H9 (cell line): ENCODE data around the gene RNF208. TPM values are rescaled to one million over a fixed set of nuclear protein-coding genes. Genes with fewer than 3 reads are reported as not detected.

Experiments used
- DNase-seq: peaks from one replicate; pipeline ENCODE4 v3.0.0-alpha.2; 2017
- H2AFZ ChIP-seq: one replicate; pipeline ENCODE4 v1.6.1; 2013; ENCODE audit warnings: mild to moderate bottlenecking, low read length, control low read depth, moderate library complexity
- H2AK5ac ChIP-seq: 2 replicates; pipeline ENCODE4 v1.6.1; 2013; ENCODE audit warnings: low read length, control low read depth, mixed read lengths; ENCODE audit not compliant: insufficient read length
- H2BK120ac ChIP-seq: one replicate; pipeline ENCODE4 v1.6.1; 2013; ENCODE audit warnings: low read depth, mild to moderate bottlenecking, low read length, control low read depth, inconsistent platforms; ENCODE audit not compliant: poor library complexity, severe bottlenecking
- H2BK12ac ChIP-seq: 2 replicates; pipeline ENCODE4 v1.6.1; 2013; ENCODE audit warnings: low read length, control low read depth, mixed read lengths, low read depth; ENCODE audit not compliant: insufficient read length
- H2BK15ac ChIP-seq: 2 replicates; pipeline ENCODE4 v1.6.1; 2013; ENCODE audit warnings: low read depth, low read length, control low read depth
- H2BK20ac ChIP-seq: one replicate; pipeline ENCODE4 v1.6.1; 2013; ENCODE audit warnings: low read depth, mild to moderate bottlenecking, low read length, control low read depth, inconsistent platforms; ENCODE audit not compliant: poor library complexity, severe bottlenecking
- H2BK5ac ChIP-seq: 2 replicates; pipeline ENCODE4 v1.6.1; 2013; ENCODE audit warnings: low read length, control low read depth, mixed read lengths; ENCODE audit not compliant: insufficient read length
- H3K14ac ChIP-seq: 2 replicates; pipeline ENCODE4 v1.6.1; 2013; ENCODE audit warnings: low read length, control low read depth; ENCODE audit not compliant: insufficient read depth
- H3K18ac ChIP-seq: 2 replicates; pipeline ENCODE4 v1.6.1; 2013; ENCODE audit warnings: low read depth, mild to moderate bottlenecking, mixed read lengths, low read length, control low read depth; ENCODE audit not compliant: insufficient read length
- H3K23ac ChIP-seq: 2 replicates; pipeline ENCODE4 v1.6.1; 2013; ENCODE audit warnings: low read length, control low read depth, mixed read lengths, low read depth; ENCODE audit not compliant: insufficient read length
- H3K23me2 ChIP-seq: 2 replicates; pipeline ENCODE4 v1.6.1; 2013; ENCODE audit warnings: low read depth, mild to moderate bottlenecking, mixed read lengths, low read length, control low read depth; ENCODE audit not compliant: insufficient read length, poor library complexity, severe bottlenecking
- H3K27ac ChIP-seq: 2 replicates; pipeline ENCODE4 v1.5.1; 2013; ENCODE audit warnings: low read length, control low read depth, mixed read lengths, low read depth; ENCODE audit not compliant: insufficient read length
- H3K27me3 ChIP-seq: 2 replicates; pipeline ENCODE4 v1.6.1; 2013; ENCODE audit warnings: low read length, control low read depth, inconsistent platforms; ENCODE audit not compliant: insufficient read depth
- H3K4ac ChIP-seq: 2 replicates; pipeline ENCODE4 v1.6.1; 2013; ENCODE audit warnings: low read depth, mild to moderate bottlenecking, control low read depth, inconsistent platforms, low read length, moderate library complexity
- H3K4me1 ChIP-seq: 2 replicates; pipeline ENCODE4 v1.6.1; 2013; ENCODE audit warnings: low read length, control low read depth, inconsistent platforms; ENCODE audit not compliant: insufficient read depth
- H3K4me2 ChIP-seq: 2 replicates; pipeline ENCODE4 v1.6.1; 2013; ENCODE audit warnings: low read length, control low read depth, mixed read lengths; ENCODE audit not compliant: insufficient read length, insufficient read depth
- H3K56ac ChIP-seq: 2 replicates; pipeline ENCODE4 v1.6.1; 2013; ENCODE audit warnings: low read depth, mild to moderate bottlenecking, mixed read lengths, low read length, control low read depth; ENCODE audit not compliant: insufficient read length
- H3K79me1 ChIP-seq: 2 replicates; pipeline ENCODE4 v1.6.1; 2013; ENCODE audit warnings: low read depth, mild to moderate bottlenecking, moderate library complexity, low read length, control low read depth, inconsistent platforms; ENCODE audit not compliant: insufficient read depth, poor library complexity, severe bottlenecking
- H3K79me2 ChIP-seq: 2 replicates; pipeline ENCODE4 v1.6.1; 2013; ENCODE audit warnings: low read length, control low read depth, inconsistent platforms; ENCODE audit not compliant: insufficient read depth
- H3K9ac ChIP-seq: 2 replicates; pipeline ENCODE4 v1.6.1; 2013; ENCODE audit warnings: low read length, control low read depth, mixed read lengths; ENCODE audit not compliant: insufficient read length; ENCODE audit errors: extremely low read depth
- H3K9me3 ChIP-seq: one replicate; pipeline ENCODE4 v1.6.1; 2013; ENCODE audit warnings: low read depth, low read length, inconsistent platforms; ENCODE audit not compliant: control insufficient read depth
- H3T11ph ChIP-seq: one replicate; pipeline ENCODE4 v1.6.1; 2013; ENCODE audit warnings: mild to moderate bottlenecking, low read length, control low read depth, inconsistent platforms
- H4K20me1 ChIP-seq: one replicate; pipeline ENCODE4 v1.6.1; 2013; ENCODE audit not compliant: control insufficient read depth, insufficient read length, insufficient read depth
- H4K5ac ChIP-seq: 2 replicates; pipeline ENCODE4 v1.6.1; 2013; ENCODE audit warnings: low read depth, mild to moderate bottlenecking, mixed read lengths, low read length, control low read depth; ENCODE audit not compliant: insufficient read length
- H4K8ac ChIP-seq: replicated peaks from 2 replicates; pipeline ENCODE4 v1.6.1; 2013; ENCODE audit warnings: low read length, control low read depth, mixed read lengths, low read depth; ENCODE audit not compliant: insufficient read length
- H4K91ac ChIP-seq: 2 replicates; pipeline ENCODE4 v1.6.1; 2013; ENCODE audit warnings: low read depth, mild to moderate bottlenecking, moderate library complexity, mixed read lengths, low read length, control low read depth; ENCODE audit not compliant: insufficient read length
- H3K27ac Mint-ChIP-seq, 3 experiments: 2 replicates in 2 of 3; 3 replicates in 1 of 3; pipeline ENCODE4 v1.8.0; 2020 to 2021; ENCODE audit warnings: mixed read lengths in 3 of 3, mild to moderate bottlenecking in 1 of 3, moderate library complexity in 1 of 3
- H3K27me3 Mint-ChIP-seq: 2 replicates; pipeline ENCODE4 v1.8.0; 2021; ENCODE audit warnings: low read depth, mild to moderate bottlenecking, moderate library complexity, mixed read lengths
- H3K36me3 Mint-ChIP-seq, 3 experiments: 2 replicates in 2 of 3; 3 replicates in 1 of 3; pipeline ENCODE4 v1.8.0; 2020 to 2021; ENCODE audit warnings: low read depth in 3 of 3, mixed read lengths in 3 of 3; ENCODE audit not compliant: insufficient read depth in 1 of 3
- H3K4me1 Mint-ChIP-seq, 2 experiments: 2 replicates each; pipeline ENCODE4 v1.8.0; 2020; ENCODE audit warnings: mixed read lengths in 2 of 2
- H3K4me3 Mint-ChIP-seq, 2 experiments: 2 replicates in 1 of 2; 3 replicates in 1 of 2; pipeline ENCODE4 v1.8.0; 2020 to 2021; ENCODE audit warnings: mild to moderate bottlenecking in 2 of 2, mixed read lengths in 2 of 2, moderate library complexity in 1 of 2
- H3K9me3 Mint-ChIP-seq, 2 experiments: 2 replicates in 1 of 2; 3 replicates in 1 of 2; pipeline ENCODE4 v1.8.0; 2020; ENCODE audit warnings: mild to moderate bottlenecking in 2 of 2, mixed read lengths in 2 of 2, moderate library complexity in 1 of 2
- CTCF ChIP-seq: fragments of 200-600 bp; sonication (generic); conservative IDR thresholded peaks from 3 replicates; pipeline ENCODE4 v1.8.0; 2021; ENCODE audit warnings: antibody characterized with exemption, mild to moderate bottlenecking
- WGBS: extraction: QIAGEN DNeasy Blood & Tissue Kit; methylation state at CpG from one replicate; pipeline ENCODE4 v1.1.7; 2013; ENCODE audit warnings: missing lambda C conversion rate, low lambda C conversion rate, mixed read lengths; ENCODE audit not compliant: insufficient read length; ENCODE audit errors: extremely low coverage; 5-methylcytosine and 5-hydroxymethylcytosine counted together
- total RNA-seq: library from RNA; stranded (reverse); gene quantifications from 2 replicates; pipeline ENCODE4 v1.2.1, GENCODE V29; 2021

RNF208 gene
- total RNA-seq, 1 experiment from 2014 or later: 7.7 TPM

- H3K9ac ChIP-seq: no peak overlapping the region
- no peak overlapping the region for H4K8ac ChIP-seq
- H3K4me2 ChIP-seq: no peak overlapping the region
- H3K27me3 ChIP-seq: no peaks in the 10 kb centered on the region
- H4K91ac ChIP-seq: no peak overlapping the region
- no peak overlapping the region for H3K4ac ChIP-seq
- H2BK5ac ChIP-seq: no peak overlapping the region
- H3T11ph ChIP-seq: no peak overlapping the region
- H3K23ac ChIP-seq: no peak overlapping the region
- H2BK15ac ChIP-seq: no peak overlapping the region
- Mint-ChIP-seq H3K4me3 (no peak overlapping the region), H3K4me1 (peaks cover 12 to 20% of the 10 kb centered on the region in 2 experiments), H3K36me3 (peaks cover 0 to 5% (median 0%) of the 10 kb centered on the region in 3 experiments; a peak in 3 of 7 replicates), H3K9me3 (no peaks in the 10 kb centered on the region), H3K27ac (peak overlapping the region in 2 of 3 experiments; percentile 34 to 76; a peak in 2 of 7 replicates), H3K27me3 (peaks cover 7% of the 10 kb centered on the region)
- H2AFZ ChIP-seq: no peak overlapping the region
- no peak overlapping the region for H2AK5ac ChIP-seq
- no peak overlapping the region for H2BK12ac ChIP-seq
- no peaks in the 10 kb centered on the region for H4K20me1 ChIP-seq
- no peak for DNase-seq
- H3K4me1 ChIP-seq: peaks cover 3% of the 10 kb centered on the region; the same call in 1 of the 2 replicates
- TF ChIP-seq CTCF: no peak
- H3K79me2 ChIP-seq: no peaks in the 10 kb centered on the region
- no peaks in the 10 kb centered on the region for H3K79me1 ChIP-seq
- H3K14ac ChIP-seq: no peak overlapping the region
- H3K9me3 ChIP-seq: no peaks in the 10 kb centered on the region
- H2BK20ac ChIP-seq: no peak overlapping the region
- H3K18ac ChIP-seq: no peak overlapping the region
- WGBS: no CpG with 5 or more reads among the region's 18 CpGs
- H3K23me2 ChIP-seq: no peaks in the 10 kb centered on the region
- H3K27ac ChIP-seq: no peak overlapping the region
- H4K5ac ChIP-seq: no peak overlapping the region
- H3K56ac ChIP-seq: no peak overlapping the region
- no peak overlapping the region for H2BK120ac ChIP-seq
These were observed 12.9 kb upstream of the RNF208 start for GRCh38 chr9:137234758-137235423.
